Kidney glomerular epithelial cell (primary cell): ENCODE results near the gene OR10AD1.

Experiments
- DNase-seq: peaks from one replicate; lab custom pipeline; 2025; lab: John Stamatoyannopoulos, UW

The OR10AD1 gene

GRCh38 chr12:48191096-48191495 lies 12.0 kb downstream of the OR10AD1 start:
- no peak for DNase-seq

GRCh38 chr12:48189331-48190125 lies 13.6 kb downstream of the OR10AD1 start:
- peak; percentile 34 for DNase-seq

GRCh38 chr12:48187916-48188695 lies 15.0 kb downstream of the OR10AD1 start:
- no peak for DNase-seq

GRCh38 chr12:48185181-48185919 lies 17.7 kb downstream of the OR10AD1 start:
- no peak for DNase-seq

GRCh38 chr12:48184549-48184922 lies 18.6 kb downstream of the OR10AD1 start:
- DNase-seq, result no peak

GRCh38 chr12:48183876-48184548 lies 19.1 kb downstream of the OR10AD1 start:
- DNase-seq, result no peak

GRCh38 chr12:48183091-48183875 lies 19.8 kb downstream of the OR10AD1 start, which contains the start of gene CCDC184:
Gene CCDC184, plus strand, starts transcription at chr12:48183644. Its CDS starts 479 bp downstream, at chr12:48184123.
- peak; percentile 77 for DNase-seq

- DNase-seq, result no peak
These were observed 20.5 kb downstream of the OR10AD1 start for GRCh38 chr12:48182631-48183030.

- DNase-seq, result no peak
These were observed 22.1 kb downstream of the OR10AD1 start for GRCh38 chr12:48180857-48181495.

- no peak for DNase-seq
These were observed 22.7 kb downstream of the OR10AD1 start for GRCh38 chr12:48180424-48180823.

GRCh38 chr12:48179466-48179865 lies 23.6 kb downstream of the OR10AD1 start:
- DNase-seq, result no peak

- no peak for DNase-seq
These were observed 25.1 kb downstream of the OR10AD1 start for GRCh38 chr12:48177982-48178381.

GRCh38 chr12:48176417-48176751 lies 26.7 kb downstream of the OR10AD1 start:
- DNase-seq, result no peak

GRCh38 chr12:48175613-48176416 lies 27.3 kb downstream of the OR10AD1 start:
- no peak for DNase-seq

- DNase-seq, result no peak
These were observed 34.1 kb downstream of the OR10AD1 start for GRCh38 chr12:48169011-48169410.

- DNase-seq, result peak; percentile 50
These were observed 37.8 kb downstream of the OR10AD1 start for GRCh38 chr12:48165089-48165981.

- DNase-seq, result no peak
These were observed 38.6 kb downstream of the OR10AD1 start for GRCh38 chr12:48164451-48164850.

- no peak for DNase-seq
These were observed 39.8 kb downstream of the OR10AD1 start for GRCh38 chr12:48163150-48163747.
